Measurements from ENCODE around the gene ITPR2.

Gene ITPR2

DNA sequence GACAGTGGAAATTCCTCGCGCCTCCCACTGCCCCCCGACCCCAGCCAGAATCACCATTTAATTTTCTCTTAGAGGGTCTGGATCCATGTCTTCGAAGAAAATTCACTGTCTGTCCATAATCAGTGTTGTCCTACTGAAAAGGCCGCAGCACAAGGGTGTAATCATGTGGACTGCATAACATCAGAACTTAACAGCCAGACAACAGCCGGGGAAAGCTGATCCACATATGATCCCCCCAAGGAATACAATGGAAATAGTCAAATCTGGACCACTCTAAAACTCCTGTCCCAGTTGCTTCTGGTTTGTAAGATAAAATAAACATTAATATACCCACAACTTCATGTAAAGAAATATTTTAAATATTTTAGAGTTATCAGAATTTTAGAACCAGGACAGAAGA lies 460.1 kb downstream of the ITPR2 start:
- no peak overlapping the region for H3K27ac Mint-ChIP-seq
- no peak for DNase-seq
- ATAC-seq (replicated peaks) = no peak
- no peaks in the 10 kb centered on the region for H3K36me3 Mint-ChIP-seq (ENCODE audit: insufficient read depth)
- H3K9me3 Mint-ChIP-seq = no peaks in the 10 kb centered on the region
- H3K4me3 Mint-ChIP-seq = no peak overlapping the region
- no peaks in the 10 kb centered on the region for H3K27me3 Mint-ChIP-seq
- H3K4me1 Mint-ChIP-seq (ENCODE audit: low read depth in 2 of 2) = no peaks in the 10 kb centered on the region

DNA sequence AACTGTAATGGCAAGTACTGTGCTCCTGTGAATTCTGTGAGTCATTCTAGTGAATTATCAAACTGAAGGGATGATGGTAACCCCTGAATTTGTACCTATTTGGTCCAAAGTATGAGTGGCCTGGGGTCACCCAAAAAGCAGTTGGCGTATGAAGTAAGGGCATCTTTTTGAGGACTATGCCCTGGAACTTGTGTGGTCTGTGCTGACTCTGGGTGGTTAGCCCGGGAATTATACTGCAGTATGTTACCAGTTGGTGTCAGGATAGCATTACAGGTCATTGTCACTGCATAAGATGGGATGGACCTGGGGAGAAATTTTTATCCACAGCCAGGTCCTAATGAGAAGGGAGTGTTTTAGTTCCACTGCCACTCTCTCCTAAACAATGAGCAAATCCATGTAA lies 462.9 kb downstream of the ITPR2 start:
- no peaks in the 10 kb centered on the region for H3K36me3 Mint-ChIP-seq (ENCODE audit: insufficient read depth)
- no peaks in the 10 kb centered on the region for H3K9me3 Mint-ChIP-seq
- no peaks in the 10 kb centered on the region for H3K4me1 Mint-ChIP-seq (ENCODE audit: low read depth in 2 of 2)
- H3K4me3 Mint-ChIP-seq = no peak overlapping the region
- no peak for DNase-seq
- no peak for ATAC-seq (replicated peaks)
- no peak overlapping the region for H3K27ac Mint-ChIP-seq
- H3K27me3 Mint-ChIP-seq = no peaks in the 10 kb centered on the region

- H3K4me1 Mint-ChIP-seq (ENCODE audit: low read depth in 2 of 2) = no peaks in the 10 kb centered on the region
- no peak for DNase-seq
- no peak for ATAC-seq (replicated peaks)
- no peaks in the 10 kb centered on the region for H3K36me3 Mint-ChIP-seq (ENCODE audit: insufficient read depth)
- no peak overlapping the region for H3K27ac Mint-ChIP-seq
- no peaks in the 10 kb centered on the region for H3K9me3 Mint-ChIP-seq
- H3K27me3 Mint-ChIP-seq = no peaks in the 10 kb centered on the region
- H3K4me3 Mint-ChIP-seq = no peak overlapping the region
Measured at GRCh38 chr12:26369588-26369987, 463.4 kb downstream of the ITPR2 start.

DNA sequence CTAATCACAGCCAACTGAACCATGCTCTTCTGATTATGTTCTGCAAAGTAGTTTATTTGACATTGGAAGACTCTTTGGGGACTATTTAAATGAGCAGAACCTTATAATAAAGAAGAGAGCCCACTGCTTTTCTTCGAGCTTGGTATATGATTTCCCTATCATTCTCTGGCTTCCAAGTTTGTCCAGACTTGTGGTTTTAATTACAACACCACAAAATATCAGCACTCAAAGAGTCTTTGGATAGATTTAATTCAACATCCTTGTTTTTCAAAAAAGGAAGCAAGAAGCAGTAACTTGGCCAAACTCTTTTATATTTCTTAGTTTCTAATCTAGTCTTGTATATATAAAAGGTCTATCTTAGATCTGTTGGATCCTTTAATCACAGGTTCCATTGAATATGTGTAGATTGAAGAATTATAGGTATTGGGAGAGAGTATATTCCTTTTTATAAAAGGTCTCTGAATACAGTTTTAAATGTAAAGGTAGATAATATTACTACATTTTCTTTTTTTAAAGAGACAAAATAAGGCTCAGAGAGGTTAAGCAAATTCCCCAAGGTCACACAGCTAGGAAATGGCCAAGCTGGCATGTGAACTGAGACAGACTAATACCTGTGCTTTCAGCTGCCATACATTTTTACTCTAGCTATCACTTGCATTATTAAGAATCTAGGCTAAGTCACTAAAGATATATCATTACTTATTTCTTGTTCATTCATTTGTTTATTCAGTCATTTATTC lies 464.8 kb downstream of the ITPR2 start:
- ATAC-seq (replicated peaks) = no peak
- H3K27me3 Mint-ChIP-seq = no peaks in the 10 kb centered on the region
- no peaks in the 10 kb centered on the region for H3K4me1 Mint-ChIP-seq (ENCODE audit: low read depth in 2 of 2)

GRCh38 chr12:26361964-26362363 lies 471.0 kb downstream of the ITPR2 start:
- Mint-ChIP-seq H3K36me3 (ENCODE audit: insufficient read depth) (peaks cover 3% of the 10 kb centered on the region), H3K27ac (no peak overlapping the region)
- no peak for ATAC-seq (replicated peaks)

More for the DNA sequence above, 464.8 kb downstream of the ITPR2 start:
- no peak overlapping the region for H3K4me3 Mint-ChIP-seq
- DNase-seq = no peak
- no peak overlapping the region for H3K27ac Mint-ChIP-seq
- H3K9me3 Mint-ChIP-seq = no peaks in the 10 kb centered on the region
- no peaks in the 10 kb centered on the region for H3K36me3 Mint-ChIP-seq (ENCODE audit: insufficient read depth)

GRCh38 chr12:26360062-26360461 lies 472.9 kb downstream of the ITPR2 start:
- ATAC-seq (replicated peaks) (no peak), DNase-seq (no peak)
- no peak overlapping the region for H3K27ac Mint-ChIP-seq
- no peaks in the 10 kb centered on the region for H3K4me1 Mint-ChIP-seq (ENCODE audit: low read depth in 2 of 2)
- H3K9me3 Mint-ChIP-seq = no peaks in the 10 kb centered on the region
- no peaks in the 10 kb centered on the region for H3K27me3 Mint-ChIP-seq
- H3K4me3 Mint-ChIP-seq = no peak overlapping the region
- H3K36me3 Mint-ChIP-seq (ENCODE audit: insufficient read depth) = peaks cover 3% of the 10 kb centered on the region

More at GRCh38 chr12:26361964-26362363, 471.0 kb downstream of the ITPR2 start:
- no peak overlapping the region for H3K4me3 Mint-ChIP-seq
- DNase-seq = no peak
- no peaks in the 10 kb centered on the region for H3K27me3 Mint-ChIP-seq
- H3K9me3 Mint-ChIP-seq = no peaks in the 10 kb centered on the region
- no peaks in the 10 kb centered on the region for H3K4me1 Mint-ChIP-seq (ENCODE audit: low read depth in 2 of 2)

- peaks cover 3% of the 10 kb centered on the region for H3K36me3 Mint-ChIP-seq (ENCODE audit: insufficient read depth)
- no peak overlapping the region for H3K4me3 Mint-ChIP-seq
- DNase-seq (no peak), ATAC-seq (replicated peaks) (no peak)
- no peaks in the 10 kb centered on the region for H3K27me3 Mint-ChIP-seq
- H3K4me1 Mint-ChIP-seq (ENCODE audit: low read depth in 2 of 2) = no peaks in the 10 kb centered on the region
- H3K9me3 Mint-ChIP-seq = no peaks in the 10 kb centered on the region
- peak overlapping the region in 1 of 2 donors; percentile 4 for H3K27ac Mint-ChIP-seq
Measured at GRCh38 chr12:26359576-26359975, 473.4 kb downstream of the ITPR2 start.

GRCh38 chr12:26358651-26359050 lies 474.3 kb downstream of the ITPR2 start:
- DNase-seq (no peak), ATAC-seq (replicated peaks) (no peak)
- Mint-ChIP-seq H3K36me3 (ENCODE audit: insufficient read depth) (peaks cover 3% of the 10 kb centered on the region), H3K4me3 (no peak overlapping the region), H3K27ac (no peak overlapping the region), H3K27me3 (no peaks in the 10 kb centered on the region), H3K4me1 (ENCODE audit: low read depth in 2 of 2) (no peaks in the 10 kb centered on the region), H3K9me3 (no peaks in the 10 kb centered on the region)

DNA sequence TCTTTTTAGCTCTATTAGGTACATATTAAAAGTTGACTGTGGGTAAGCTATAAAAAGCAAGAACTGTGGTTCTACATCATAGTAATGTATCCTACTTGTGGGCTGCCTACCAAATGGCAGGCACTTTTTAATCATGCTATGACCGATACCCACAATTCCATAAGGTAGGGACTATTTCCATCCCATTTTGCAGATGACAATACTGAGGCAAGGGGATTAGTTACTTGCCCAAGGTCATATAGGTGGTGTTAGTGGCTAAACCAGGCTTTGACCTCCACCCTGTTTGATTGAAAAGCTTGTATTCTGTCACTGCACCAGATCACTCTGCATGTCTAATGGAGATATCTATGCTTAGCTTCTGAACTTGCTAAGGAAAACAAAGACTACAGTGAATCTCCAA lies 485.7 kb downstream of the ITPR2 start:
- Mint-ChIP-seq H3K27ac (no peak overlapping the region), H3K27me3 (no peaks in the 10 kb centered on the region), H3K4me3 (no peak overlapping the region), H3K4me1 (ENCODE audit: low read depth in 2 of 2) (peaks cover 0 to 2% of the 10 kb centered on the region in 2 donors), H3K9me3 (no peaks in the 10 kb centered on the region), H3K36me3 (ENCODE audit: insufficient read depth) (no peaks in the 10 kb centered on the region)
- no peak for DNase-seq
- ATAC-seq (replicated peaks) = no peak

GRCh38 chr12:26346736-26347135 lies 486.3 kb downstream of the ITPR2 start:
- Mint-ChIP-seq H3K27ac (no peak overlapping the region), H3K4me1 (ENCODE audit: low read depth in 2 of 2) (peaks cover 0 to 2% of the 10 kb centered on the region in 2 donors), H3K4me3 (no peak overlapping the region), H3K9me3 (no peaks in the 10 kb centered on the region), H3K36me3 (ENCODE audit: insufficient read depth) (no peaks in the 10 kb centered on the region), H3K27me3 (no peaks in the 10 kb centered on the region)
- no peak for DNase-seq
- ATAC-seq (replicated peaks) = no peak

DNA sequence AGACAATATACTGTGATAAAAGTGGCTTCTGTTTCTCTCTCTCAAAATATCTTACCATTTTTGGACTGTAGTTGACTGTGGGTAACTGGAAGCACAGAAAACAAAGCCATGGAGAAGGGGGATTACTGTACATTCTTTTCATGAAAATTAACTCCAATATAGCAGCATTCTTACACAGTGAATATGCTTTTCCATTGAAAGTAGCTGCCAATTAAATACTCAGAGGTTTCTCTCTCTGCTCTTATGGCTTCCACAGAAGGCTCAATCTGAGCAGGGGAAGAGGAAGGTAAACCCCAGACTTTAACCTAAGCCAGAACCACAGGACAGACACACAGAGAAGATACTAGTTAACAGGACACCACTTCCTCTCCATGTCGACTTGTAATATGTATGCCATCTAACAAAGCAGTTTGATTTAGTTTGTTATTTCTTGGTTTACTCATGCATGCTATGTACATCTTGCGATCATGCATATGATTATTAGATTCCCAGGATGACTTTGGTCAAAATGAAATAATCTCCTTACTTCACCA lies 487.5 kb downstream of the ITPR2 start:
- H3K4me3 Mint-ChIP-seq = no peak overlapping the region
- no peaks in the 10 kb centered on the region for H3K36me3 Mint-ChIP-seq (ENCODE audit: insufficient read depth)
- ATAC-seq (replicated peaks) = no peak
- no peak overlapping the region for H3K27ac Mint-ChIP-seq
- H3K27me3 Mint-ChIP-seq = no peaks in the 10 kb centered on the region
- no peaks in the 10 kb centered on the region for H3K9me3 Mint-ChIP-seq
- no peaks in the 10 kb centered on the region for H3K4me1 Mint-ChIP-seq (ENCODE audit: low read depth in 2 of 2)
- DNase-seq = no peak

DNA sequence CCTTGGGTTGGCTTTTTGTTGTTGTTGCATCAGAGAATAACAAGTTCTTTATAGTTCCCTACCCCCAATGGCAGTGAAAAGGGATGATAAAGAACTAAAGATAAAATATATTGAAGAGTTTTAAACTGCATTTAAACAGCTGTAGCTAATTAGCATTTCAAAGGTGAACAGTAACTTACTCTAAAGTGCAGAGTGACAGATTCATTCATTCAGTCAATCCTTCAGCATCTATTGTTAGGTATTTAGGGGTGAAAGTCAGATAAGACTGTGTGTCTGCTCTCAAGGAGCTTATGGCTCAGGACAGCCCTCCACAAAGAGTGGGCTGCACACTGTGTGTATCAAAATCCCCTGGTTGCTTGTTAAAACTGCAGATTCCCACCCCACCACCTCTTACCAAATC lies 491.5 kb downstream of the ITPR2 start:
- Mint-ChIP-seq H3K36me3 (ENCODE audit: insufficient read depth) (peaks cover 16% of the 10 kb centered on the region), H3K27me3 (no peaks in the 10 kb centered on the region), H3K4me1 (ENCODE audit: low read depth in 2 of 2) (no peaks in the 10 kb centered on the region), H3K4me3 (no peak overlapping the region), H3K27ac (no peak overlapping the region), H3K9me3 (no peaks in the 10 kb centered on the region)
- ATAC-seq (replicated peaks) (no peak), DNase-seq (no peak)

DNA sequence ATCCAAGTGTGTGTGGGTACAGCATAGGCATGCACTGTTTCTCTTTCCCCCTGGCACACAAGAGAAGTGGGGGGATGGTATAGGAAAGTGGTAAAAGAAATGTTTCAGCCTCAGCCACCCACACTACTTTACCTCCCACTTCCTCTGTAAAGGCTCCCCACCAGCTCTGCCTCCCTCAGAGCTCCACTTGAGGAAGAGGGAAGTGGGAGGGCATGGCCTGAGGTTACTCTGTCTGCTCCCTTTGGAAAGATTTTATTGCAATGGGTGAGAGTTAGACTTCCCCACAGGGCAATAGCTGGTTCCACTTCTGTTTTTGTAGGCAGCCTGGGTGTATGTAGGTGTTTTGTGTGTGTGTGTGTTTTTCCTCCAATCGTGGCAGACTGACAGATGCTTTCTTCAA lies 492.3 kb downstream of the ITPR2 start:
- Mint-ChIP-seq H3K4me1 (ENCODE audit: low read depth in 2 of 2) (no peaks in the 10 kb centered on the region), H3K27me3 (no peaks in the 10 kb centered on the region), H3K9me3 (no peaks in the 10 kb centered on the region), H3K27ac (no peak overlapping the region), H3K4me3 (no peak overlapping the region), H3K36me3 (ENCODE audit: insufficient read depth) (peaks cover 16% of the 10 kb centered on the region)
- no peak for DNase-seq
- ATAC-seq (replicated peaks) = no peak

GRCh38 chr12:26339976-26340375 lies 493.0 kb downstream of the ITPR2 start:
- Mint-ChIP-seq H3K9me3 (no peaks in the 10 kb centered on the region), H3K4me1 (ENCODE audit: low read depth in 2 of 2) (no peaks in the 10 kb centered on the region), H3K27ac (no peak overlapping the region), H3K36me3 (ENCODE audit: insufficient read depth) (peaks cover 16% of the 10 kb centered on the region), H3K27me3 (no peaks in the 10 kb centered on the region), H3K4me3 (no peak overlapping the region)
- no peak for ATAC-seq (replicated peaks)
- DNase-seq = no peak
